Fibroblast of lung (primary cell): ENCODE data around the gene WDR83. TPM values are rescaled to one million over a fixed set of nuclear protein-coding genes. Genes with fewer than 3 reads are reported as not detected.
A peak's percentile ranks its signal among the peaks of the same experiment; 100 is the strongest.

Experiments used
- DNase-seq, 2 donors: peaks; one replicate each; pipeline versions ENCODE4 v3.0.0 to v3.0.0-alpha.2; 2010; ENCODE audit warnings: low read depth in 2 of 2
- H2AFZ ChIP-seq: 2 replicates; pipeline ENCODE4 v1.5.1; 2012; ENCODE audit warnings: low read length, control low read depth, inconsistent platforms
- H3K27ac ChIP-seq: 2 replicates; pipeline ENCODE4 v1.5.1; 2011; ENCODE audit warnings: low read length, control low read depth; ENCODE audit not compliant: insufficient read depth
- H3K27me3 ChIP-seq: 2 replicates; pipeline ENCODE4 v1.5.1; 2011; ENCODE audit warnings: mild to moderate bottlenecking, low read length; ENCODE audit not compliant: control insufficient read depth, insufficient read depth
- H3K36me3 ChIP-seq: 2 replicates; pipeline ENCODE4 v1.5.1; 2011; ENCODE audit warnings: low read length; ENCODE audit not compliant: control insufficient read depth, insufficient read depth
- H3K4me1 ChIP-seq: 2 replicates; pipeline ENCODE4 v1.5.1; 2011; ENCODE audit warnings: low read length; ENCODE audit not compliant: control insufficient read depth, insufficient read depth; ENCODE audit errors: extremely low read depth
- H3K4me2 ChIP-seq: 2 replicates; pipeline ENCODE4 v1.5.1; 2011; ENCODE audit warnings: low read length, control low read depth; ENCODE audit not compliant: insufficient read depth; ENCODE audit errors: extremely low read depth
- H3K4me3 ChIP-seq, 4 experiments: fragments of 200-600 bp in 1 of 4; sonication (generic) in 1 of 4; replicated peaks in 1 of 4; 2 replicates each; pipeline ENCODE4 v1.5.1; 2011 to 2016; ENCODE audit warnings: low read length in 4 of 4, low read depth in 3 of 4, mild to moderate bottlenecking in 3 of 4, control low read depth in 2 of 4, inconsistent platforms in 1 of 4, mixed read lengths in 1 of 4; ENCODE audit not compliant: insufficient read depth in 1 of 4; ENCODE audit errors: control extremely low read depth in 1 of 4
- H3K79me2 ChIP-seq: 2 replicates; pipeline ENCODE4 v1.5.1; 2012; ENCODE audit warnings: mild to moderate bottlenecking, low read length, inconsistent platforms; ENCODE audit not compliant: control insufficient read depth, insufficient read depth
- H3K9ac ChIP-seq: 2 replicates; pipeline ENCODE4 v1.5.1; 2011; ENCODE audit warnings: mild to moderate bottlenecking, low read length, control low read depth; ENCODE audit not compliant: insufficient read depth
- H3K9me3 ChIP-seq: 2 replicates; pipeline ENCODE4 v1.5.1; 2012; ENCODE audit warnings: low read depth, low read length; ENCODE audit not compliant: control insufficient read depth, insufficient read depth
- H4K20me1 ChIP-seq: 2 replicates; pipeline ENCODE4 v1.5.1; 2011; ENCODE audit warnings: low read length; ENCODE audit not compliant: control insufficient read depth, insufficient read depth; ENCODE audit errors: extremely low read depth
- EZH2 ChIP-seq: IDR thresholded peaks from 2 replicates; pipeline ENCODE4 v1.5.1; 2012; ENCODE audit warnings: low read length, control low read depth, mild to moderate bottlenecking; ENCODE audit errors: missing control alignments
- polyA plus RNA-seq, 2 donors: library from polyadenylated mRNA; depleted of rRNA in 1 of 2; stranded (reverse) in 1 of 2; unstranded in 1 of 2; fragments of >200 nt; gene quantifications; 2 replicates each; pipeline ENCODE4 v1.2.1, GENCODE V29; 2011 to 2012; ENCODE audit warnings: missing spikeins in 1 of 2
- total RNA-seq: library from RNA; depleted of rRNA; stranded (reverse); fragments of >200 nt; gene quantifications from 2 replicates; pipeline ENCODE4 v1.2.1, GENCODE V29; 2014
- TF ChIP-seq, protein P1 (sequence below), 2 donors: IDR thresholded peaks in 1 of 2; conservative IDR thresholded peaks in 1 of 2; 1 replicate in 1 of 2; 2 replicates in 1 of 2; pipeline ENCODE4 v1.5.1; 2011 to 2012; ENCODE audit warnings: low read length in 2 of 2, control low read depth in 1 of 2, inconsistent platforms in 1 of 2, low read depth in 1 of 2, mild to moderate bottlenecking in 1 of 2

Gene WDR83
- total and polyA plus RNA-seq, 2 donors (not counting 1 experiment from before 2014, with no cell fraction given): 4.1 to 11.7 TPM

DNA sequence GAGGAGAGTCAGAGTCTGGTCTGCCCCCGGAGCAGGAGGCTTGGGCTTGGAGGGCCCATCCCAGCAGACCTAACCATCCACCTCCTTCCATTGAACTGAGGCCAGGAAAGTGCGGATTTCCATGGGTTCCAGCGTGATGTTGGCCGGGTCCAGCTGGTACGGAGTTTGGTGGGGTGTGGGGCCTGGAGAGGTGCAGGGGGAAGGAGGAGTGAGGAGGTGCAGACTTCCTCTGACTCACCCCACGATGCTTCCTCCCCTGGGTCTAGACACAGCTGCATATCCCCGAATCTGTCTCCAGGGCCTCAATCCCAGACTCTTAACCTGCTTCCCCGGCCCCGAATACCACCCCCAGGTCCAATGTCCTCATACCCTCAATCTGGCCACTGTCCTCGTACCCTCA lies 20.1 kb upstream of the WDR83 start:
- H3K4me1 ChIP-seq: no peaks in the 10 kb centered on the region
- no peaks in the 10 kb centered on the region for H3K9me3 ChIP-seq
- no peaks in the 10 kb centered on the region for H4K20me1 ChIP-seq
- H3K27me3 ChIP-seq: no peaks in the 10 kb centered on the region
- no peak overlapping the region for H2AFZ ChIP-seq
- no peak overlapping the region for H3K27ac ChIP-seq
- no peak for DNase-seq
- H3K79me2 ChIP-seq: no peaks in the 10 kb centered on the region
- no peak overlapping the region for H3K9ac ChIP-seq
- no peaks in the 10 kb centered on the region for H3K36me3 ChIP-seq
- TF ChIP-seq EZH2: no peak
- H3K4me2 ChIP-seq: no peak overlapping the region
- no peak overlapping the region for H3K4me3 ChIP-seq

DNA sequence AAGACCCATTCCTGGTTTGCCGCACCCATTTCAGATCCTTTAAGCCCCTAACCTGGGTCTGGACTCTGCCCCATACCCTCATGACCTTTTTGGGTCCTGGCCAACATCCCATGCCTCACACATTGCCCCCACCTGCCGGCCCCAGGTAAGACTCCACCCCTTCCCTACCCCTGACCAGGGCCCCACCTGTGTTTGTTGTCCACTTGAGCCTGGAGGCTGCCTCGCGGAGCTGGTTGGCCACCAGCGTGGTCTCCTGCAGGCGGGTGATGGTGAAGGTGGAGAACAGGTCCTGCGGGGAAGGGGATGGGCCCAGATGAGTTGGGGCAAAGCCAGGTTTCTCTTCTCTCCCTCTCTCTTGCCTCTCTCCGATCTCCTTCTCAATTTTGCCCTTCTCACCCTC lies 19.6 kb upstream of the WDR83 start:
- H3K4me1 ChIP-seq: no peaks in the 10 kb centered on the region
- H3K27ac ChIP-seq: no peak overlapping the region
- H3K4me3 ChIP-seq: no peak overlapping the region
- H3K27me3 ChIP-seq: no peaks in the 10 kb centered on the region
- no peak overlapping the region for H3K9ac ChIP-seq
- H3K36me3 ChIP-seq: no peaks in the 10 kb centered on the region
- H4K20me1 ChIP-seq: no peaks in the 10 kb centered on the region
- no peak overlapping the region for H3K4me2 ChIP-seq
- DNase-seq: no peak
- no peak overlapping the region for H2AFZ ChIP-seq
- H3K79me2 ChIP-seq: no peaks in the 10 kb centered on the region
- TF ChIP-seq EZH2: no peak
- TF ChIP-seq, protein P1, sequence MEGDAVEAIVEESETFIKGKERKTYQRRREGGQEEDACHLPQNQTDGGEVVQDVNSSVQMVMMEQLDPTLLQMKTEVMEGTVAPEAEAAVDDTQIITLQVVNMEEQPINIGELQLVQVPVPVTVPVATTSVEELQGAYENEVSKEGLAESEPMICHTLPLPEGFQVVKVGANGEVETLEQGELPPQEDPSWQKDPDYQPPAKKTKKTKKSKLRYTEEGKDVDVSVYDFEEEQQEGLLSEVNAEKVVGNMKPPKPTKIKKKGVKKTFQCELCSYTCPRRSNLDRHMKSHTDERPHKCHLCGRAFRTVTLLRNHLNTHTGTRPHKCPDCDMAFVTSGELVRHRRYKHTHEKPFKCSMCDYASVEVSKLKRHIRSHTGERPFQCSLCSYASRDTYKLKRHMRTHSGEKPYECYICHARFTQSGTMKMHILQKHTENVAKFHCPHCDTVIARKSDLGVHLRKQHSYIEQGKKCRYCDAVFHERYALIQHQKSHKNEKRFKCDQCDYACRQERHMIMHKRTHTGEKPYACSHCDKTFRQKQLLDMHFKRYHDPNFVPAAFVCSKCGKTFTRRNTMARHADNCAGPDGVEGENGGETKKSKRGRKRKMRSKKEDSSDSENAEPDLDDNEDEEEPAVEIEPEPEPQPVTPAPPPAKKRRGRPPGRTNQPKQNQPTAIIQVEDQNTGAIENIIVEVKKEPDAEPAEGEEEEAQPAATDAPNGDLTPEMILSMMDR (conservative IDR thresholded peaks at IDR 0.05 in 1 of 2, IDR thresholded peaks at IDR 0.05 in 1 of 2; ENCODE audit: low read depth in 1 of 2, low read length in 2 of 2): no peak
- no peaks in the 10 kb centered on the region for H3K9me3 ChIP-seq

DNA sequence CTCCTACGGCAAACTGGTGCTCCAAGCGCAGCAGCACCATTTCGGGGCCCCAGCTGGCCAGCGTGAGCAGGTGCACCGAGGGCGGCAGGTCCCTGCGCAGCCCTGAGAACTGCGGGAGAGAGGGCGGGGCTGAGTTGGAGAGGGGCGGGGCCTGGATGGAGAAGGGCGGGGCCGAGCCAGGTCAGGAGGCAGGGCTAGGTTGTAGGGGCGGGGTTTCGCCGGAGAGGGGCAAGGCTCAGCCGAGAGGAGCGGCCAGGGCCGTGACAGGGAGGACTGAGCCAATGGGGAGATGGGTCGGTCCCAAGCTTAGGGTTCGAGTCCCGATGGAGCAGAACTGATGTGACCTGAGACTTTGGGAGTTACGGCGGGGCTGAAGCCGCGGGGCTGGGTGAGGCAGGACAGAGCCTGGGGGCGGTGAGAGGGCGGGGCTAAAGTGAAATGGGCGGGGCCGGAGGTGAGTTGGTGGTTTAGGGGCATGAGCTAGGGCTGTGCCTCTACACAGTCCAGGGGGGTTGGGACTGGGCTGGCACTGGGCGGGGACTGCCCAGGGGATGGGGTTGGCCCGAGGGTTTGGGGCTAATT lies 19.0 kb upstream of the WDR83 start:
- Histone ChIP-seq H3K27me3 (no peaks in the 10 kb centered on the region), H3K9me3 (no peaks in the 10 kb centered on the region), H4K20me1 (no peaks in the 10 kb centered on the region), H3K4me3 (peak overlapping the region in 1 of 4 experiments; percentile 14), H3K4me1 (no peaks in the 10 kb centered on the region), H3K9ac (no peak overlapping the region), H2AFZ (no peak overlapping the region), H3K79me2 (no peaks in the 10 kb centered on the region), H3K36me3 (no peaks in the 10 kb centered on the region), H3K27ac (no peak overlapping the region), H3K4me2 (peak overlapping the region; percentile 13)
- no peak for TF ChIP-seq EZH2
- TF ChIP-seq, protein P1 (conservative IDR thresholded peaks at IDR 0.05 in 1 of 2, IDR thresholded peaks at IDR 0.05 in 1 of 2; ENCODE audit: low read depth in 1 of 2, low read length in 2 of 2): no peak
- DNase-seq: peak in 1 of 2 donors; percentile 19
